GM21717 (cell line): ENCODE data around the gene SF3B5.
"Not testable (repeated sequence)": the region's sequence is repeated elsewhere in the genome, so short reads cannot be mapped to it uniquely, and the experiment has no call there.

ENCODE experiments used
- ATAC-seq: cut with Tn5 transposase; IDR thresholded peaks from one replicate; pipeline ENCODE4 v1.9.1; 2021; ENCODE audit warnings: mild to moderate bottlenecking, moderate library complexity; ENCODE audit not compliant: unreplicated experiment

Gene SF3B5

GRCh38 chr6:144095134-144096002, at the start of gene SF3B5:
TSS of gene SF3B5 (minus strand) at chr6:144095573. CDS start at chr6:144095497, 76 bp downstream.
- ATAC-seq, result peak; percentile 92

- ATAC-seq, result no peak
These were observed 49.6 kb upstream of the SF3B5 start for GRCh38 chr6:144144996-144145395.

GRCh38 chr6:144143878-144144277, 48.5 kb upstream of the SF3B5 start:
- ATAC-seq, result no peak

GRCh38 chr6:144143106-144143505, 47.7 kb upstream of the SF3B5 start:
- no peak for ATAC-seq

- ATAC-seq, result no peak
These were observed 46.1 kb upstream of the SF3B5 start for GRCh38 chr6:144141470-144141869.

GRCh38 chr6:144140867-144141266, 45.5 kb upstream of the SF3B5 start:
- peak; percentile 88 for ATAC-seq

GRCh38 chr6:144139817-144140216, 44.4 kb upstream of the SF3B5 start:
- ATAC-seq, result no peak

GRCh38 chr6:144138542-144138941, 43.2 kb upstream of the SF3B5 start:
- no peak for ATAC-seq

GRCh38 chr6:144134737-144135136, 39.4 kb upstream of the SF3B5 start:
- no peak for ATAC-seq

GRCh38 chr6:144134176-144134575, 38.8 kb upstream of the SF3B5 start:
- ATAC-seq, result no peak

GRCh38 chr6:144133225-144133821, 38.0 kb upstream of the SF3B5 start:
- no peak for ATAC-seq

GRCh38 chr6:144132167-144132690, 36.9 kb upstream of the SF3B5 start:
- ATAC-seq, result not testable (repeated sequence)

GRCh38 chr6:144131248-144131709, 35.9 kb upstream of the SF3B5 start:
- peak; percentile 59 for ATAC-seq

- no peak for ATAC-seq
These were observed 34.1 kb upstream of the SF3B5 start for GRCh38 chr6:144129469-144129868.

GRCh38 chr6:144127097-144127496, 31.7 kb upstream of the SF3B5 start:
- no peak for ATAC-seq

- ATAC-seq, result no peak
These were observed 28.5 kb upstream of the SF3B5 start for GRCh38 chr6:144123836-144124235.

GRCh38 chr6:144123421-144123820, 28.0 kb upstream of the SF3B5 start:
- no peak for ATAC-seq

GRCh38 chr6:144122861-144123260, 27.5 kb upstream of the SF3B5 start:
- no peak for ATAC-seq

- no peak for ATAC-seq
These were observed 24.0 kb upstream of the SF3B5 start for GRCh38 chr6:144119376-144119775.

GRCh38 chr6:144115219-144115618, 19.8 kb upstream of the SF3B5 start:
- no peak for ATAC-seq

GRCh38 chr6:144113366-144113765, 18.0 kb upstream of the SF3B5 start:
- no peak for ATAC-seq

GRCh38 chr6:144110210-144110609, 14.8 kb upstream of the SF3B5 start:
- ATAC-seq, result no peak
